DLD1 (cell line): ENCODE measurements around the gene VAC14.

Experiments
- in situ Hi-C: cut with HindIII; loops from 2 replicates; pipeline ENCODE4 v1.10.0; 2017; ENCODE audit warnings: low sequenced_read_pairs

VAC14 gene

GRCh38 chr16:70786020-70786755 lies 14.8 kb downstream of the VAC14 start:
- in situ Hi-C loops: no loop called here

GRCh38 chr16:70784692-70785555 lies 16.0 kb downstream of the VAC14 start:
- in situ Hi-C loops: no loop called here

- in situ Hi-C loops: no loop called here
These were observed 18.7 kb downstream of the VAC14 start for GRCh38 chr16:70782237-70782636.

- in situ Hi-C loops: no loop called here
These were observed 19.2 kb downstream of the VAC14 start for GRCh38 chr16:70781800-70782199.

GRCh38 chr16:70780546-70780945 lies 20.4 kb downstream of the VAC14 start:
- in situ Hi-C loops: no loop called here

GRCh38 chr16:70779361-70779760 lies 21.6 kb downstream of the VAC14 start:
- in situ Hi-C loops: no loop called here

- in situ Hi-C loops: no loop called here
These were observed 22.1 kb downstream of the VAC14 start for GRCh38 chr16:70778901-70779309.

- in situ Hi-C loops: no loop called here
These were observed 23.0 kb downstream of the VAC14 start for GRCh38 chr16:70777973-70778406.

- in situ Hi-C loops: no loop called here
These were observed 23.5 kb downstream of the VAC14 start for GRCh38 chr16:70777496-70777895.

- in situ Hi-C loops: no loop called here
These were observed 25.6 kb downstream of the VAC14 start for GRCh38 chr16:70775399-70775798.

GRCh38 chr16:70774261-70774660 lies 26.7 kb downstream of the VAC14 start:
- in situ Hi-C loops: loop anchor here (25.0 kb wide), 1 partner anchor 212 kb away; no protein-coding TSS in a partner anchor

GRCh38 chr16:70772493-70772892 lies 28.5 kb downstream of the VAC14 start:
- in situ Hi-C loops: loop anchor here (25.0 kb wide), 1 partner anchor 210 kb away; no protein-coding TSS in a partner anchor

GRCh38 chr16:70770626-70771552 lies 30.1 kb downstream of the VAC14 start:
- in situ Hi-C loops: loop anchor here (25.0 kb wide), 1 partner anchor 209 kb away; no protein-coding TSS in a partner anchor

- in situ Hi-C loops: loop anchor here (25.0 kb wide), 1 partner anchor 208 kb away; no protein-coding TSS in a partner anchor
These were observed 30.7 kb downstream of the VAC14 start for GRCh38 chr16:70770291-70770625.

- in situ Hi-C loops: loop anchor here (25.0 kb wide), 1 partner anchor 207 kb away; no protein-coding TSS in a partner anchor
These were observed 31.2 kb downstream of the VAC14 start for GRCh38 chr16:70769761-70770160.

- in situ Hi-C loops: loop anchor here (25.0 kb wide), 1 partner anchor 207 kb away; no protein-coding TSS in a partner anchor
These were observed 31.8 kb downstream of the VAC14 start for GRCh38 chr16:70769131-70769530.

- in situ Hi-C loops: loop anchor here (25.0 kb wide), 1 partner anchor 206 kb away; no protein-coding TSS in a partner anchor
These were observed 32.8 kb downstream of the VAC14 start for GRCh38 chr16:70768203-70768580.

- in situ Hi-C loops: loop anchor here (25.0 kb wide), 1 partner anchor 205 kb away; no protein-coding TSS in a partner anchor
These were observed 33.4 kb downstream of the VAC14 start for GRCh38 chr16:70767377-70768202.

GRCh38 chr16:70766658-70767057 lies 34.3 kb downstream of the VAC14 start:
- in situ Hi-C loops: loop anchor here (25.0 kb wide), 1 partner anchor 204 kb away; no protein-coding TSS in a partner anchor
